GM21367 (cell line): ENCODE data around the gene SARDH.
"Not testable (repeated sequence)": the region's sequence is repeated elsewhere in the genome, so short reads cannot be mapped to it uniquely, and the experiment has no call there.

Source experiments
- ATAC-seq: cut with Tn5 transposase; IDR thresholded peaks from one replicate; pipeline ENCODE4 v1.9.1; 2021; ENCODE audit not compliant: unreplicated experiment

SARDH gene

GRCh38 chr9:133635533-133636531 lies 102.3 kb downstream of the SARDH start, which contains the start of gene DBH:
DBH (plus strand) TSS chr9:133636363; CDS start chr9:133636372, 9 bp downstream.
- ATAC-seq = no peak

GRCh38 chr9:133635098-133635497 lies 103.1 kb downstream of the SARDH start:
- no peak for ATAC-seq

DNA sequence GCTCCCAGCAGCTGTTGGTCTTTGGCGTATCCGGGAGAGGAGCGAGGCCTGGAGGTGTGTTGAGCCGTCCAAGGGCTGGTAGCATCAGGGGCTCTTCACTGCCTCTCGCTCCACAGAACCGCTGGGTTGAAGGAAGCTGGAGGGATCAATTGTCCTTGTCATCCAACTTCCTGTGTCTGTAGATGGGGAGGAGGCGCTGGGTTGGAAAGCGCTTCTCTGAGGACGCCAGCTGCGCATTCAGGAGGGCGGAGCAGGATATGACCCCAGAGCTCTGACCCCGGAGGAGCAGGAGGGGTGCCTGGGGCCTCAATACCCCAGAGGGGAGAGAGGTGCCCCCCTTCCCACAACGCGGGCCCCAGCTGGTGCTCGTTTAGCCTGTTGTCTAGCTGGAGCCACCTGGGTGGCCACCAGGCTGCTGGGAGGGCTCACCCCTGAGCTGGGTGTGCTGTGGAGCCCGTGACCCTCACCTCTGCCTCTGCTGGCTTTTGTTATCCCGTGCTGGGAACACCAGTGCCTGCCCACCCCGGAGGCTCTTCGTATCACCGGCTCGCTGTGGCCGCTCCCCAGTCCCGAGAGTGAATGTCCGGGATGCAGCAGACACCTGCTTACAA lies 104.0 kb downstream of the SARDH start:
- no peak for ATAC-seq

GRCh38 chr9:133633681-133634080 lies 104.5 kb downstream of the SARDH start:
- ATAC-seq = no peak

DNA sequence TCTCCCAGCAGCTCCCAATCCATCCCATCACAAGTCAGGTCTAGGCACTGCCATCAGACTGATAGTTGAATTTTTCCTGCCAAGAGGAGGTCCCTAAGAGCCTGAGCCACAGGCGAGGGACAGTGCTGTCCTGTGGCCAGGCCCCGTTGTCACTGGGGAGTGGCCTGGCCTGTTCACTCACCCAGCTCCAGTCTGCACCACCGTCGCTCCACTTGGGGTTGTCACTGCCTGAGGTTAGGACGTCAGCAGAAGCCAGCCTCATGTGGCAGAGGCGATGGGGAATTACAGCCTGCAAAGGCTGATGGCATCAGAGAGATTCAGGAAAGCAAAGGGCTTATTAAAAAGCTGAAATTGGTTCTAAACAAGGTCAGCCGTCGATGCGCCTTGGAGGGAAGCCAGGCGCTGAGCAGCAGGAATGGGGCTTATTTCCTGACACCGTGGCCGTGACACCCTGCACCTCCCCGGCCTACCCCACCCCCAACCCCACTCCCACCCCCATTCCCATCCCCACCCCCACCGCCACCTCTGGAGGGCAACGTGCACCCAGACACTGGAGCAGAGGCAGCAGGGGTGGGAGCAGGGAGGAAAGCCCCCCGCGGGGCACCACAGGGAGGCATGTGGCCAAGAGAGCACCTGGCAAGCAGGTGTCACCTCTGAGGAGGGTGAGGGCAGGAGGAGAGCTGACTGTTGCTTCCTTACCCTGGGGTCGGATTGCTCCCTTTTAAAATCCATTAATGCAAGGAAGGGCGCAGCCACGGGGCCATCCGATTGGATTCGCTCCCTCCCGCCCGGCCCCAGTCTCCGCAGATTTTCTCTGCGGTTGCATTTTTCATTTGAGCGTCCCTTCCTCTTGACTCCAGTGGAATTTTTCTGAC lies 105.1 kb downstream of the SARDH start:
- no peak for ATAC-seq

- ATAC-seq = no peak
Measured at GRCh38 chr9:133631111-133631510, 107.0 kb downstream of the SARDH start.

GRCh38 chr9:133629221-133630110 lies 108.7 kb downstream of the SARDH start:
- no peak for ATAC-seq

DNA sequence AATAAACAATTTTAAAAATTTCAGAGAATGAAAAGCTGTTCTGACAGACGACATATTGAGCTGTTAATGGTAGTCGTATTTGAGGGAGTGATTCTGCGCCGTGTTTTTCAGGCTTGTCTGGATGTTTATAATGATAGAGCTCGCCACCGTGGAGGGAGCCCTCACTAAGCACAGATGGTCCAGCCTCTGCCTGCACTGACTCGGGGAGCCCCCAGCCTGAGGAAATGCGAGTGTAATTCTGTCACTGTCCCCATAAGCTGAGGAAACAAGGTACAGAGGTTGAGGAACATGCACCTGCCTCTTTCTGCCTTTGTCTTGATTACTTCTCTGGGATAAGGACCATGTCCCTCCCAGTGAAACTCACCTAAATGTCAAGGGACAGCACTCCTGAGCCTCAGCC lies 109.4 kb downstream of the SARDH start:
- no peak for ATAC-seq

DNA sequence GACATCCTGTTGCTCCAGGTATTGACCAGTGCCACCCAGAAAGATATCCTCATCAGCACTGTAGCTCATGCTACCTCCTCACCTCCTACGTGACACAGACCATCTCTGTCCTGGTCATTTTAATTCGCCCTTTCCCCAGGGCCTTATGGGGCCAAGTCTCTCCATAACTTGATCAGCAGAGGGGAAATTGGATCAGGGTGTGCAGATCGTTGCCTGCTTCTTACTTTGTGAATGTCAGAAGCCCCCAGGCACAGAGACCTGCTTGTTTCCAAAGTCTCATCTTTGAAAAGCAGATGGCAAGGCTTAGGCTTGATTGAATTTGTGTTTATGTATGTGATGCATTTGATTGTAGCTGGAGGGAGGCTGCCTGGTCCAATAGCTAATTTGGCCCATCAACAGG lies 110.8 kb downstream of the SARDH start:
- no peak for ATAC-seq

GRCh38 chr9:133626008-133626407 lies 112.1 kb downstream of the SARDH start:
- not testable (repeated sequence) for ATAC-seq

DNA sequence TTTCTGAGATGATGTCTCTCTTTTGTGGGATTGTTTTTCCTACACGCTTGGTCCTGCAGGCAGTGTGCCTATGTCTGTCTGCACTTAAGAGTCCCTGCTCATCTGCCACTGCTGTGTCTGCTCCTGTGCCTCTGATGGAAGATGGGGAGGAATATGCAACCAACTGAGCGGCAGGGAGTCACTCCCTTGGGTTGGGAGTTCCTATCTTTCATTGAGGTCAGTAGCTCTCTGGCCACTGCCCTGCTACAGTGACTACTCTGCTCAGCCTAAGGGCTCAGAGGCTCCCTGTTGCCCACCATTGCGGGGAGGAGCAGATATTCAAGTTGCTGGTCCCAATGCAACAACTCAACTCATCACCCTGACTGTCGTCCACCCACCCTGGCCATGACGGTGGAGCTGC lies 115.6 kb downstream of the SARDH start:
- no peak for ATAC-seq

DNA sequence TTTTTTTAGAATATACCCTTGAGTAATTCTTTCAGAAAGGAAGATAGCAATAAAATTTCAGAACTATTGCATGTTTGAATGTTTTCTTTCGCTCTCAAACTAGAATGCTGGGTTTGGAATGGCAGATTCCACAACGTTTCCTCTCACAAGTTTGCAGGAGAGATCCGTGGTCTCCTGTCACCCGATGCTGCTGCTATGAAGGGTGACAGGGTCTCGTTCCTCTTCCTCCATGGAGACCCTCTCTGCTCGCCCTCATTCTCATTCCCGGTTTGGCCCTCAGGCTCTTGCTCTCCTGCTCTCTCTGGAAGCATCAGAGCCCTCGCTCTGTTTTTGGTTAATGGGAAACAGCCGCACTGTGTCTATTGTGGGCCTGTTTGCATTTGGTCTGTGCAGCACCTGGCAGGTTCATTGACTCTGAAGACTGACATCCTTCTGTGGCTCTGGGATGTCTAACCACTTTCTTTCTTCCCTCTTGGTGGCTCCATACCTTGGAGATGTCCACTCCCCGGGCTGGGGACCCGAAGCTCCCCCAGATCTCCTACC lies 116.4 kb downstream of the SARDH start:
- ATAC-seq = no peak

DNA sequence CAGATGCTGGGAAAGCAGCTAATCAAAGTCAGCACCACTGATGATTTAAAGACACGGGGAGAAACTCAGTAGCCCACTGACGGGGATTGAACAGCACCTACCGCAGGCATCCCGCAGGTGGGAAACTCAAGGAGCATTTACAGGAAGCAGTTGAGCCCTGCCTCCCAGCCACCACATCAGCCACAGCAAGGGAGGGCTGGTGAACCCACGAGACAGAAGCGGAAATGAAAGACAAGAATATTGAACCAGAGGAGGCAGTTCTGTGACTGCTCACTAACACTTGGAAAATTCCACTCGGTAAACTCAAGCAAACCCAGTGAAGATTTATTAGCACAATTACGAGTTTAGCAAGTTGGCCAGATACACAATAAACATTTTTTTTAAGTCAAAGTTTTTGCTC lies 118.4 kb downstream of the SARDH start:
- ATAC-seq = no peak

GRCh38 chr9:133618726-133619125 lies 119.4 kb downstream of the SARDH start:
- ATAC-seq = no peak

- no peak for ATAC-seq
Measured at GRCh38 chr9:133616643-133617405, 121.3 kb downstream of the SARDH start.

GRCh38 chr9:133615606-133616188 lies 122.5 kb downstream of the SARDH start:
- no peak for ATAC-seq

DNA sequence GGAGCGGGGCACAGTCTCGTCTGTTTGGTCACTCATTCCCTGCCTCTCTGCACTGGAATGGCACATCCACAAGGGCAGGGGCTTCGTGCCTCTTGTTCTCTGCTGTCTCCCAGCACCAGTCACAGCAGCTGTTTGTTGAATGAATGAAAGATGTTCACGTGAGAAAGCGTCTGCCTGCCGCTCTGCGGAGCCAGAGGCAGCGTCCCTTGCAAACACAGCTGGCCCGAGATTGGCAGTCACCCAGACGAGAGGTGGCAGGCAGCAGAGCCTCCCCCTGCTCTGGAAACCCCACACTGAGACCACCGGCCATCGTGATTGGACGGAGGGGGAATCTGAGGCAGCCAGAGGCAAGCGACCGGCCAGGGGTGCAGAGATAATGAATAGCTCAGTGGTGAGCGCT lies 123.0 kb downstream of the SARDH start:
- ATAC-seq = no peak

DNA sequence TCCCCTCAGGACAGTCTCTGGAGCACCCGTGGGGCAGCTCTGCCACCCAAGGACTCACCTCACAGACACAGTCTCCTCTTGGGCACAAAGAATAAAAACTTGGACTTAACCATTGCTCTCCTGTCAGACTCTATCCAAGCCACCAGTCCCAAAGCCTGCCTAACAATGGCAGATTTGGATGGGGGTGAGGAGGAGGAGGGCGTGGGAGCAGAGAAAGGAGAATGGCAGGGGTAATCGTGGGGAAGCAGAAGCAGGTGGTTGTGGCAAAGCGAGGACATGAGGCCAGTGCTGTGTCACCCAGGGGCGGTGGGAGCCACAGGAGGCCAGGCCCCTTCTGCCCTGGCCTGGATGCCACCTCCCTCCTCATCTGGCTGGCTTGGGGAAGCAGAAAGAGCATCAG lies 123.5 kb downstream of the SARDH start:
- no peak for ATAC-seq

DNA sequence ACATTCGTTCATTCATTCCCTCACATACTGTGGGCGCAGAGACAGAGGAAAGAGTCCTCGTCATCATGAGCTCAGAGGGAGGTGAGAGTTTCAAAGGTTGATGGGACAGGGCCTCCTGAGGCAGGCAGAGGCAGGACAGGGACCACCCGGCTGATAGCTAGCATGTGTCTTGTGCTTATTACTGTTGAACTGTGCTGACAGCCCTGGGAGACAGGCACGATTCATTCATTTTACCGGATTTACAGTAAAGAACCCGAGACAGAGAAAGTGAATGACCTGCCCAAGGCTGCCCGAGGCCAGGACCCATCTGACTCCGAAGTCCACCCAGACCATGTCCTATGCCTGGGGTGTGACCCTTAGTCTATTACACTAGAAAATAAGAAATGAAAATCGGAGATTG lies 124.1 kb downstream of the SARDH start:
- no peak for ATAC-seq
